Measurements from ENCODE around the gene SULF2. TPM values are rescaled to one million over a fixed set of nuclear protein-coding genes. Genes with fewer than 3 reads are reported as not detected.

Gene SULF2
- total and polyA plus RNA-seq, 2 donors (not counting 1 experiment from before 2014, with no cell fraction given), result 1.2 to 1.7 TPM

DNA sequence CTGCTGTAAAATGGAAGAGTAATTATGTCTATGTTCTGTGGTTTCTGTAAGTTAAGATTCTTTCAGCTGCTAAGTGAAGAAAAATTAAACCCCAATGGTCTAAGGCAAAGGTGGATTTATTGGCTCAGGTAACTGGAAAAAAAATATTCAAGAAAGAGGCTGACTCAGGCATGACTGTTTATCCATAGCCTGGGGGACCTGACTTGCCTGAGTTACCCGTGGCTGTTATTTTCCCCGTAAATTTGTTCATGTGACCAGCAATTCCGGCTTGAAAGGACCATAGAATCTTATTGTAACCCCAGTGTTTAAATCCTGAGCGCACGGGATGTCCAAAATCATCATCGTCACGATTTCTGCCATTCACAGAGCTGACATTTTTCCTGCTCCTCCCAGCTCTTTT is 32.3 kb upstream of the SULF2 start:
- Histone ChIP-seq H3K36me3 (replicated peaks in 1 of 2; ENCODE audit: control extremely low read depth in 1 of 2, control insufficient read depth in 1 of 2, extremely low read depth in 1 of 2, insufficient read depth in 2 of 2, low read length in 1 of 2) (no peaks in the 10 kb centered on the region), H3K79me2 (ENCODE audit: control insufficient read depth, insufficient read depth, low read length) (no peaks in the 10 kb centered on the region), H3K4me2 (replicated peaks; ENCODE audit: low read depth, low read length, poor library complexity, severe bottlenecking) (no peak overlapping the region), H3K4me1 (ENCODE audit: control insufficient read depth in 2 of 2, insufficient read depth in 2 of 2, low read length in 2 of 2) (peaks cover 3 to 6% of the 10 kb centered on the region in 2 donors), H3K9ac (ENCODE audit: low read length) (no peak overlapping the region), H3K9me3 (ENCODE audit: control extremely low read depth in 1 of 3, control insufficient read depth in 2 of 3, insufficient read depth in 1 of 3, low read length in 2 of 3) (peaks cover 0 to 8% (median 0%) of the 10 kb centered on the region in 3 donors), H3K4me3 (ENCODE audit: control extremely low read depth in 1 of 5, extremely low read depth in 1 of 5, insufficient read depth in 1 of 5, low read depth in 2 of 5, low read length in 4 of 5) (no peak overlapping the region), H3K27ac (ENCODE audit: low read length in 2 of 2) (no peak overlapping the region), H3K27me3 (replicated peaks in 1 of 4; ENCODE audit: control extremely low read depth in 1 of 4, control insufficient read depth in 3 of 4, insufficient read depth in 4 of 4, low read length in 3 of 4) (peaks cover 0 to 8% (median 0%) of the 10 kb centered on the region in 4 experiments), H2AFZ (ENCODE audit: insufficient read depth, low read depth, low read length, poor library complexity, severe bottlenecking) (no peak overlapping the region), H4K20me1 (ENCODE audit: control insufficient read depth, insufficient read depth, low read length, poor library complexity, severe bottlenecking) (no peaks in the 10 kb centered on the region)
- 91% methylated on average over 7 of the region's 7 CpGs for WGBS (ENCODE audit: insufficient coverage)
- H3K4me3 Mint-ChIP-seq, result no peak overlapping the region
- ChIA-PET CTCF (no interaction called here), POLR2A (no interaction called here)
- no peak for TF ChIP-seq EZH2 (IDR thresholded peaks at IDR 0.05; ENCODE audit: borderline replicate concordance, insufficient read depth, low read depth, low read length, poor library complexity, severe bottlenecking)
- TF ChIP-seq, protein P1, sequence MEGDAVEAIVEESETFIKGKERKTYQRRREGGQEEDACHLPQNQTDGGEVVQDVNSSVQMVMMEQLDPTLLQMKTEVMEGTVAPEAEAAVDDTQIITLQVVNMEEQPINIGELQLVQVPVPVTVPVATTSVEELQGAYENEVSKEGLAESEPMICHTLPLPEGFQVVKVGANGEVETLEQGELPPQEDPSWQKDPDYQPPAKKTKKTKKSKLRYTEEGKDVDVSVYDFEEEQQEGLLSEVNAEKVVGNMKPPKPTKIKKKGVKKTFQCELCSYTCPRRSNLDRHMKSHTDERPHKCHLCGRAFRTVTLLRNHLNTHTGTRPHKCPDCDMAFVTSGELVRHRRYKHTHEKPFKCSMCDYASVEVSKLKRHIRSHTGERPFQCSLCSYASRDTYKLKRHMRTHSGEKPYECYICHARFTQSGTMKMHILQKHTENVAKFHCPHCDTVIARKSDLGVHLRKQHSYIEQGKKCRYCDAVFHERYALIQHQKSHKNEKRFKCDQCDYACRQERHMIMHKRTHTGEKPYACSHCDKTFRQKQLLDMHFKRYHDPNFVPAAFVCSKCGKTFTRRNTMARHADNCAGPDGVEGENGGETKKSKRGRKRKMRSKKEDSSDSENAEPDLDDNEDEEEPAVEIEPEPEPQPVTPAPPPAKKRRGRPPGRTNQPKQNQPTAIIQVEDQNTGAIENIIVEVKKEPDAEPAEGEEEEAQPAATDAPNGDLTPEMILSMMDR (IDR thresholded peaks at IDR 0.05), result no peak
- peaks cover 12% of the 10 kb centered on the region for H3K4me1 Mint-ChIP-seq
- no peaks in the 10 kb centered on the region for H3K9me3 Mint-ChIP-seq (ENCODE audit: insufficient read depth)
- intact Hi-C loops (cut with micrococcal nuclease), result no loop called here
- no peak for DNase-seq
- no peak overlapping the region for H3K27ac Mint-ChIP-seq
- peaks cover 59% of the 10 kb centered on the region for H3K27me3 Mint-ChIP-seq
- ATAC-seq (ENCODE audit: low read depth), result no peak

DNA sequence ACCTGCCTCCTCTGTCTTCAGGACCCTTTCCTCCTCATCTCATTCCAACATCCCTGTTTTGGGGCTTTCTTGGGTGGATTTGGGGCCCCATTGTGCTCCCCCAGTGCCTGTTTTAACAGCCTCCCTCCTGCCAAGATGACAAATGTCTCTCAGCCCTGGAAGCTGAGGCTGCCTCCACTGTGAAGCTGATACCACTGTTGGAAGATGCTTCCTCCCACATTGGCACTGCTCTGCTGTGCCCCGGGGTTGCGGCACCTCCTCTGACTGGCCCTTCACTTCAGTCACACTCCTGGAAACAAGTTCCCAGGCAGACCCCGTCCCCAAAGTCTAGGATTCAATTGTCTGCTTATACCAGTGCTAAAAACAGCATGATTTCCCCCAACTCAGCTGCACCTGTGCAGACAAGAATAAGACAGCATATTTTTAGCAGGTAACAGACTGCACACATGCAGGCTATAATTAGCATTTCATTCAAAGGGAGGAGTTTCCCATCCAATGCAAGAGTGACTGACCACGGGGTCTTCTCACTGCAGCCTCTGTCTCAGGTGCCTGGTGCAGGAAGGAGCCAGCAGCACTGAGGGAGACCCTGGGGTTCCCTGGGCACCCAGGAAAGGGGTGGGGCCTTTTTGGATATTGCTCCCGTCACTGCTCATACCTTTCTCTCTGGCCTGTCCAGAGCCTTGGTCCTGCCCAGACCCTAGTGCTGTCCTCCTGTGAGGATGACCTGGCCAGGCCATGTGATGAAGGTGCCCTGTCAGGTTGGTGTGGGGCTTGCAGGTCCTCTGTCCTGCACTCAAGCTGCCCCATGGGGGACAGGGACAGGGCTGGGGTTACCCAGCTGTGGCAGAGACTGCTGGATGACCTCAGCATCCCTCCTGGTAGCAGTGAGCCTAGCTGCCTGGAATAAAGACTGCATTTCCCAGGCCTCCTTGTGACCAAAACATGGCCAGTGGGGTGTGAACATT is 31.5 kb upstream of the SULF2 start:
- H3K4me3 Mint-ChIP-seq, result no peak overlapping the region
- TF ChIP-seq, protein P1 (IDR thresholded peaks at IDR 0.05), result no peak
- TF ChIP-seq EZH2 (IDR thresholded peaks at IDR 0.05; ENCODE audit: borderline replicate concordance, insufficient read depth, low read depth, low read length, poor library complexity, severe bottlenecking), result no peak
- H3K27me3 Mint-ChIP-seq, result peaks cover 65% of the 10 kb centered on the region
- H3K79me2 ChIP-seq (ENCODE audit: control insufficient read depth, insufficient read depth, low read length), result no peaks in the 10 kb centered on the region
- POLR2A ChIA-PET, result no interaction called here
- H3K4me1 Mint-ChIP-seq, result peaks cover 6% of the 10 kb centered on the region
- no peak overlapping the region for H3K27ac Mint-ChIP-seq
- H4K20me1 ChIP-seq (ENCODE audit: control insufficient read depth, insufficient read depth, low read length, poor library complexity, severe bottlenecking), result no peaks in the 10 kb centered on the region
- intact Hi-C loops (cut with micrococcal nuclease), result no loop called here
- CTCF ChIA-PET, result no interaction called here
- H3K9ac ChIP-seq (ENCODE audit: low read length), result no peak overlapping the region
- DNase-seq, result no peak
- H3K9me3 ChIP-seq (ENCODE audit: control extremely low read depth in 1 of 3, control insufficient read depth in 2 of 3, insufficient read depth in 1 of 3, low read length in 2 of 3), result peaks cover 0 to 8% (median 0%) of the 10 kb centered on the region in 3 donors
- peaks cover 3 to 6% of the 10 kb centered on the region in 2 donors for H3K4me1 ChIP-seq (ENCODE audit: control insufficient read depth in 2 of 2, insufficient read depth in 2 of 2, low read length in 2 of 2)
- no peak overlapping the region for H3K4me2 ChIP-seq (replicated peaks; ENCODE audit: low read depth, low read length, poor library complexity, severe bottlenecking)
- peaks cover 0 to 9% (median 0%) of the 10 kb centered on the region in 4 experiments for H3K27me3 ChIP-seq (replicated peaks in 1 of 4; ENCODE audit: control extremely low read depth in 1 of 4, control insufficient read depth in 3 of 4, insufficient read depth in 4 of 4, low read length in 3 of 4)
- no peak overlapping the region for H2AFZ ChIP-seq (ENCODE audit: insufficient read depth, low read depth, low read length, poor library complexity, severe bottlenecking)
- no peaks in the 10 kb centered on the region for H3K9me3 Mint-ChIP-seq (ENCODE audit: insufficient read depth)
- H3K4me3 ChIP-seq (ENCODE audit: control extremely low read depth in 1 of 5, extremely low read depth in 1 of 5, insufficient read depth in 1 of 5, low read depth in 2 of 5, low read length in 4 of 5), result no peak overlapping the region
- 44% methylated on average over 5 of the region's 5 CpGs for WGBS (ENCODE audit: insufficient coverage)
- H3K36me3 ChIP-seq (replicated peaks in 1 of 2; ENCODE audit: control extremely low read depth in 1 of 2, control insufficient read depth in 1 of 2, extremely low read depth in 1 of 2, insufficient read depth in 2 of 2, low read length in 1 of 2), result no peaks in the 10 kb centered on the region
- ATAC-seq (ENCODE audit: low read depth), result no peak
- no peak overlapping the region for H3K27ac ChIP-seq (ENCODE audit: low read length in 2 of 2)
